ENCODE data around the gene ZNF791.

The ZNF791 gene

GRCh38 chr19:12666265-12667048, 55.7 kb downstream of the ZNF791 start, which contains the start of the genes MAN2B1 and WDR83:
Gene MAN2B1 (minus strand): TSS chr19:12666742. CDS start chr19:12666701, 41 bp downstream.
Gene WDR83 (plus strand): TSS chr19:12666807. CDS start chr19:12669791, 2,984 bp downstream.
- Histone ChIP-seq H3K4me3 (replicated peaks; ENCODE audit: insufficient read depth, low read length) (peak within 1 kb of the TSS; percentile 94), H3K27ac (replicated peaks) (peak within 1 kb of the TSS; percentile 85), H3K27me3 (ENCODE audit: insufficient read depth, poor library complexity, severe bottlenecking) (no peaks in the 10 kb centered on the region)
- TF ChIP-seq REST (IDR thresholded peaks at IDR 0.05; ENCODE audit: insufficient replicate concordance, low read depth) (no peak), POLR2AphosphoS5 (IDR thresholded peaks at IDR 0.05; ENCODE audit: low read depth) (0 out of 2 replicates have a peak, but pooled peaks have one; percentile 8)
- DNase-seq (ENCODE audit: low read depth in 1 of 2, low spot score in 1 of 2), result peak; percentile 67 to 72

- no peak for TF ChIP-seq POLR2AphosphoS5 (IDR thresholded peaks at IDR 0.05; ENCODE audit: low read depth)
- no peak for TF ChIP-seq GABPA (IDR thresholded peaks at IDR 0.05; ENCODE audit: low read depth)
- no peak for TF ChIP-seq SPI1 (IDR thresholded peaks at IDR 0.05; ENCODE audit: borderline replicate concordance, low read depth)
- TF ChIP-seq REST (IDR thresholded peaks at IDR 0.05; ENCODE audit: insufficient replicate concordance, low read depth), result no peak
- TF ChIP-seq CTCF (IDR thresholded peaks at IDR 0.05; ENCODE audit: insufficient read depth, low read length), result no peak
- Histone ChIP-seq H3K4me3 (replicated peaks; ENCODE audit: insufficient read depth, low read length) (no peak overlapping the region), H3K27ac (replicated peaks) (no peak overlapping the region), H3K27me3 (ENCODE audit: insufficient read depth, poor library complexity, severe bottlenecking) (no peaks in the 10 kb centered on the region)
- DNase-seq (ENCODE audit: low read depth in 1 of 2, low spot score in 1 of 2), result no peak
Observed at GRCh38 chr19:12667731-12668302, 57.1 kb downstream of the ZNF791 start.

- TF ChIP-seq CTCF (IDR thresholded peaks at IDR 0.05; ENCODE audit: insufficient read depth, low read length) (no peak), SPI1 (IDR thresholded peaks at IDR 0.05; ENCODE audit: borderline replicate concordance, low read depth) (no peak), REST (IDR thresholded peaks at IDR 0.05; ENCODE audit: insufficient replicate concordance, low read depth) (no peak), GABPA (IDR thresholded peaks at IDR 0.05; ENCODE audit: low read depth) (no peak)
- H3K4me3 ChIP-seq (replicated peaks; ENCODE audit: insufficient read depth, low read length), result peak overlapping the region; percentile 86
- DNase-seq (ENCODE audit: low read depth in 1 of 2, low spot score in 1 of 2), result no peak
- no peaks in the 10 kb centered on the region for H3K27me3 ChIP-seq (ENCODE audit: insufficient read depth, poor library complexity, severe bottlenecking)
- H3K27ac ChIP-seq (replicated peaks), result peak overlapping the region; percentile 99; the same call in 1 of the 2 replicates
Observed at GRCh38 chr19:12668346-12668745, 57.6 kb downstream of the ZNF791 start.

Data from HL-60 (cell line).